ENCODE data around the gene GMEB2.
"Not testable (repeated sequence)": the region's sequence is repeated elsewhere in the genome, so short reads cannot be mapped to it uniquely, and the experiment has no call there.

GMEB2 gene

GRCh38 chr20:63626424-63627128 lies at the start of gene GMEB2:
Gene GMEB2 (minus strand): TSS chr20:63627101. CDS start chr20:63619397, 7,704 bp downstream.
- DNase-seq (ENCODE audit: low spot score), result peak; percentile 62

GRCh38 chr20:63675681-63676368 lies 48.9 kb upstream of the GMEB2 start:
- no peak for DNase-seq (ENCODE audit: low spot score)

GRCh38 chr20:63673951-63674350 lies 47.0 kb upstream of the GMEB2 start:
- no peak for DNase-seq (ENCODE audit: low spot score)

GRCh38 chr20:63672666-63673065 lies 45.8 kb upstream of the GMEB2 start:
- no peak for DNase-seq (ENCODE audit: low spot score)

GRCh38 chr20:63671695-63672094 lies 44.8 kb upstream of the GMEB2 start:
- not testable (repeated sequence) for DNase-seq (ENCODE audit: low spot score)

GRCh38 chr20:63668351-63668750 lies 41.5 kb upstream of the GMEB2 start:
- no peak for DNase-seq (ENCODE audit: low spot score)

GRCh38 chr20:63667858-63668257 lies 41.0 kb upstream of the GMEB2 start:
- no peak for DNase-seq (ENCODE audit: low spot score)

- DNase-seq (ENCODE audit: low spot score), result no peak
Measured at GRCh38 chr20:63665708-63666107, 38.8 kb upstream of the GMEB2 start.

GRCh38 chr20:63664861-63665594 lies 38.1 kb upstream of the GMEB2 start:
- no peak for DNase-seq (ENCODE audit: low spot score)

- DNase-seq (ENCODE audit: low spot score), result no peak
Measured at GRCh38 chr20:63664143-63664851, 37.4 kb upstream of the GMEB2 start.

GRCh38 chr20:63663332-63664066 lies 36.6 kb upstream of the GMEB2 start:
- no peak for DNase-seq (ENCODE audit: low spot score)

- DNase-seq (ENCODE audit: low spot score), result no peak
Measured at GRCh38 chr20:63662813-63663189, 35.9 kb upstream of the GMEB2 start.

- DNase-seq (ENCODE audit: low spot score), result no peak
Measured at GRCh38 chr20:63661959-63662812, 35.3 kb upstream of the GMEB2 start.

GRCh38 chr20:63661108-63661507 lies 34.2 kb upstream of the GMEB2 start:
- no peak for DNase-seq (ENCODE audit: low spot score)

GRCh38 chr20:63660622-63661021 lies 33.7 kb upstream of the GMEB2 start:
- DNase-seq (ENCODE audit: low spot score), result no peak

- not testable (repeated sequence) for DNase-seq (ENCODE audit: low spot score)
Measured at GRCh38 chr20:63660174-63660573, 33.3 kb upstream of the GMEB2 start.

- DNase-seq (ENCODE audit: low spot score), result no peak
Measured at GRCh38 chr20:63659370-63659769, 32.5 kb upstream of the GMEB2 start.

GRCh38 chr20:63658749-63659187 lies 31.9 kb upstream of the GMEB2 start:
- no peak for DNase-seq (ENCODE audit: low spot score)

GRCh38 chr20:63657937-63658748 lies 31.2 kb upstream of the GMEB2 start, which contains the start of gene RTEL1:
Gene RTEL1 (plus strand): TSS chr20:63658312. CDS start chr20:63659403, 1,091 bp downstream.
- DNase-seq (ENCODE audit: low spot score), result peak; percentile 95
